SKM-1 treated with dmso at 0.1 percent for 144 hours (cell line): ENCODE data around the gene INPP5A.
"Not testable (repeated sequence)": the region's sequence is repeated elsewhere in the genome, so short reads cannot be mapped to it uniquely, and the experiment has no call there.

Experiments
- DNase-seq: peaks from one replicate; lab custom pipeline; 2025; ENCODE audit not compliant: unreplicated experiment; lab: John Stamatoyannopoulos, UW

The INPP5A gene

GRCh38 chr10:132808383-132809231 lies 271.0 kb downstream of the INPP5A start:
- DNase-seq = no peak

GRCh38 chr10:132809232-132810140 lies 271.9 kb downstream of the INPP5A start:
- no peak for DNase-seq

- no peak for DNase-seq
These were observed 272.7 kb downstream of the INPP5A start for GRCh38 chr10:132810141-132810806.

- no peak for DNase-seq
These were observed 273.5 kb downstream of the INPP5A start for GRCh38 chr10:132810807-132811700.

- no peak for DNase-seq
These were observed 274.4 kb downstream of the INPP5A start for GRCh38 chr10:132811891-132812481.

- no peak for DNase-seq
These were observed 274.9 kb downstream of the INPP5A start for GRCh38 chr10:132812520-132812919.

GRCh38 chr10:132813001-132813401 lies 275.4 kb downstream of the INPP5A start:
- DNase-seq = no peak

- no peak for DNase-seq
These were observed 276.2 kb downstream of the INPP5A start for GRCh38 chr10:132813560-132814468.

- no peak for DNase-seq
These were observed 276.9 kb downstream of the INPP5A start for GRCh38 chr10:132814469-132814856.

GRCh38 chr10:132815168-132815857 lies 277.7 kb downstream of the INPP5A start:
- no peak for DNase-seq

GRCh38 chr10:132816718-132817117 lies 279.1 kb downstream of the INPP5A start:
- no peak for DNase-seq

GRCh38 chr10:132817701-132818211 lies 280.2 kb downstream of the INPP5A start:
- DNase-seq = no peak

GRCh38 chr10:132820056-132820455 lies 282.5 kb downstream of the INPP5A start:
- no peak for DNase-seq

- DNase-seq = not testable (repeated sequence)
These were observed 288.4 kb downstream of the INPP5A start for GRCh38 chr10:132825783-132826523.

- DNase-seq = no peak
These were observed 289.2 kb downstream of the INPP5A start for GRCh38 chr10:132826524-132827422.

GRCh38 chr10:132827423-132827789 lies 289.8 kb downstream of the INPP5A start:
- no peak for DNase-seq
